GM19099 (cell line): ENCODE measurements around the gene SUZ12.

Experiments used
- POLR2A ChIP-seq: IDR thresholded peaks from 3 replicates; pipeline ENCODE4 v1.6.1; 2011; ENCODE audit warnings: low read depth; ENCODE audit not compliant: insufficient read length; ENCODE audit errors: extremely low read depth

Gene SUZ12

DNA sequence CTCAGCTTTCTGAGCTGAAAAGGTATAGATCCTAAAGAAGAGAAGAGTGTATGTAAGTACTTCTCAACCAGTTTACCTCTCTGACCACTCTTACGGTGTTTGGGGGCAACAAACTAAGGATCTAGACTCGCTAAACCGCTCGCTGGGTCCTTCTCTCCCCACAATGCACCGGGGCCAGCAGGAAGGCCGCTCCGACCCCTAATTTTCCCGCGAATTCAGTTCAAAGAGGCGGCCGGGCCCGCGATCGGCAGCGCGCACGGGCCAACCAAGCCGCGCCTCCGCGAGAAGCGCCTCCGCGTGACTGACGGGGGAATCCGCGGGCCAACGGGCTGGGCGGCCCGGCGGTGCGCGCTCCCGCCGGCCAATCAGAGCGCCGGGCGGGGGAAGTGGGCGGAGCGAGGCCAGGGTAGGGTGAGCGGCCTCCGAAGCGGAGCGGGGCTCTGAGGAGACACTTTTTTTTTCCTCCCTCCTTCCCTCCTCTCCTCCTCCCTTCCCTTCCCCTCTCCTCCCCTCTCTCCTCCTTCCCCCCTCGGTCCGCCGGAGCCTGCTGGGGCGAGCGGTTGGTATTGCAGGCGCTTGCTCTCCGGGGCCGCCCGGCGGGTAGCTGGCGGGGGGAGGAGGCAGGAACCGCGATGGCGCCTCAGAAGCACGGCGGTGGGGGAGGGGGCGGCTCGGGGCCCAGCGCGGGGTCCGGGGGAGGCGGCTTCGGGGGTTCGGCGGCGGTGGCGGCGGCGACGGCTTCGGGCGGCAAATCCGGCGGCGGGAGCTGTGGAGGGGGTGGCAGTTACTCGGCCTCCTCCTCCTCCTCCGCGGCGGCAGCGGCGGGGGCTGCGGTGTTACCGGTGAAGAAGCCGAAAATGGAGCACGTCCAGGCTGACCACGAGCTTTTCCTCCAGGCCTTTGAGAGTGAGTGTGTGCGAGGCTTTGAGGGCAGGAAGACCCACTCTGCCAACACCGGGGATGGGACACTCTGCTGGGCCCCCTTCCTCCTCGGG lies at the start of gene SUZ12:
SUZ12 (plus strand) TSS at position 393 of the 995 bp plus-strand sequence; CDS start at position 633, 240 bp downstream.
- peak; percentile 74 for TF ChIP-seq POLR2A

GRCh38 chr17:31888124-31888523 lies 48.7 kb upstream of the SUZ12 start:
- no peak for TF ChIP-seq POLR2A

DNA sequence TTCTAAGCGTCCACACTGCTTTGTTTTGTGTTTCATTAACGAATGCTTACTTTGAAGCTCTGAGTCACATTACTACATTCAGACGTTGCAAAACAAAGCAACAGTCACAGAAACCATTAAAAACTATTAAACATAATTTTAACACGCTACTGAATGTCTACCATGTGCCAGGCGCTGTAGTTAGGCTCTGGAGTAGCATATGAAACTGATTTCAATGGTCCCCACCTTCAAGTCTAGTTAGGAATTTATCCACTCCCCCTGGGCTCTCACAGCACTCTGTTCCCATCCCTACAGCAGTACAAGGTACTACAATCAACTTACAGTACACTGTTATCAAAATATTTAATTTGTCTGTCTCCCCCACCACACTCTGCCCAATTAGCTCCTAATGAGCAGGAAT lies 35.9 kb upstream of the SUZ12 start:
- TF ChIP-seq POLR2A: no peak

- no peak for TF ChIP-seq POLR2A
These were observed 34.1 kb upstream of the SUZ12 start for GRCh38 chr17:31902693-31903092.

DNA sequence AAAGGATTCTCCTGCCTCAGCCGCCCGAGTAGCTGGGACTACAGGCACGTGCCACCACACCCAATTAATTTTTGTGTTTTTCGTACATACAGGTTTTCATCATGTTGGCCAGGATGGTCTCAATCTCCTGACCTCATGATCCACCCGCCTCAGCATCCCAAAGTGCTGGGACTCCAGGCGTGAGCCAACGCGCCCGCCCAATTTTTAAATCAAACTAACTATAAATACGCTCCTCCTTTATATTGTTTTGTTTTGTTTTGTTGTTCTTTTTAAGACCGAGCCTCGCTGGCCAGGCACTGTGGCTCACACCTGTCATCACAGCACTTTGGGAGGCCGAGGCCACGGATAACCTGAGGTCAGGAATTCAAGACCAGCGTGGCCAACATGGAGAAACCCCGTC lies 33.4 kb upstream of the SUZ12 start:
- TF ChIP-seq POLR2A: no peak

- TF ChIP-seq POLR2A: no peak
These were observed 29.4 kb upstream of the SUZ12 start for GRCh38 chr17:31907342-31907962.

DNA sequence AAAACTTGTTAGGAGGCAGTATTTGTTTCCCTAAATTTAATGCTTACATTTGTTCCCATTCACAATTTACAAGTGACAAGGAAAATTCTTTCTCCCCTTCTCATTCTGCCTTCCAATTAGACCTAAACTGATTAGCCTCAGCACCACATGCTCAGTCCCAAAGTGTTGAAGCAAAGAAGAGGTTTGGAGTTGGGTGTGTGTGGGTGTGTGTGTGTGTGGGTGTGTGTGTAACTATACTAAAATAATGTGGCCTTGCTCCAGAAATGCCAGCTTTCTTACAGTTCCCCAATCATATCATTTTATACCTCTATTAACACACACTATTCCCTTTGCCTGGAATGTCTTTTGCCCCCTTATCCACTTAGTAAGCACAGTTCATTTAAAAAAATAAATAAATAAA lies 28.4 kb upstream of the SUZ12 start:
- TF ChIP-seq POLR2A: no peak

- no peak for TF ChIP-seq POLR2A
These were observed 21.2 kb upstream of the SUZ12 start for GRCh38 chr17:31915456-31916100.

DNA sequence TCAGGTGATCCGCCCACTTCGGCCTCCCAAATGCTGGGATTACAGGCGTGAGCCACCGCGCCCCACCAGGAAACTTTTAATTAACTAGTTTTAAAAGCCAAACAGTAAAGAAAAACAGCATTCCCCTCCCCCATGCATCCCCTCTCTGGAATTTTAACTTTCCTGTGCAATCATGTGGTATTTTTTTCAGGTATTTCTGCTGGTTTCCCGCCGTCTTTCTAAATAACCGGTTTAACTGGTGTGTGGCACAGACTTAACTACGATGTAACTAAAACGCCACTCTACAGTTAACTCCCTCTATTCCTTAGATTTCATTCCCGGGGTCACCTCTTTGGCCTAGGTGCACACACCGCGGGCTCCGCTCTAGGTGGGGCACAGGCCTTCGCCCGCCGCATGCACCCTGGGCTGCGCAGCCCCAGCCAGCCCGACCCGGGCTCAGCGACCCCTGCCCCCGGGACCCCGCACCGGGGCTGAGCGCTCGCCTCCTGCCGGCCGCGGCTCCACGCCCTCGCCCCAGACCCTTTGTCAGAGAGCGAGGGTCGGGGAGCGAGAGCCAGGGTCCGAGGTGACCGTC lies 20.2 kb upstream of the SUZ12 start:
- TF ChIP-seq POLR2A: no peak

- no peak for TF ChIP-seq POLR2A
These were observed 19.7 kb upstream of the SUZ12 start for GRCh38 chr17:31917065-31917529.

- no peak for TF ChIP-seq POLR2A
These were observed 18.1 kb upstream of the SUZ12 start for GRCh38 chr17:31918701-31919128.

GRCh38 chr17:31919802-31920525 lies 16.8 kb upstream of the SUZ12 start:
- no peak for TF ChIP-seq POLR2A

- no peak for TF ChIP-seq POLR2A
These were observed 10.6 kb upstream of the SUZ12 start for GRCh38 chr17:31926100-31926729.

DNA sequence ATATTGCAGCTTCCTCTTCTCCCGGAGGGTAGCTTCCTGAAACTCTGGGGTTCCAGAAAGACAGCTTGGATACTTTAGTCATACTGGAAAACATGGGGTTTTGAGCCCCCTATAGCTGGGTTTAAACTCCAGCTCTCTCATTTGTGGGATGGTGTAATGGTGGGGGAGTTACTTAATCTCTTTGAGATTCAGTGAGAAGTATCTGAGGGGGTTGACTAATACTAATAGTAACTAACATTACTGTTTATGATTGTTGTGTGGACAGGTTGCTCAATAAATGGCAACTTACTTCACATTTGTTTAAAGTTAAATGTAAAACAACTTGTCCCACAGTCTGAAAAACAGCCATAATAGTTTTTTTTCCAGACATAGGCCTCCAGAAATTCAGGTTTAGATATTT lies 5.1 kb upstream of the SUZ12 start:
- TF ChIP-seq POLR2A: no peak
